GM18520 (cell line): ENCODE results near the gene NAPA.
"Not testable (repeated sequence)": the region's sequence is repeated elsewhere in the genome, so short reads cannot be mapped to it uniquely, and the experiment has no call there.

Experiments used
- ATAC-seq: cut with Tn5 transposase; IDR thresholded peaks from one replicate; pipeline ENCODE4 v1.9.1; 2021; ENCODE audit not compliant: unreplicated experiment

Gene NAPA

GRCh38 chr19:47487551-47488515 lies 27.0 kb downstream of the NAPA start:
- ATAC-seq = no peak

GRCh38 chr19:47486900-47487299 lies 28.0 kb downstream of the NAPA start:
- no peak for ATAC-seq

- ATAC-seq = not testable (repeated sequence)
Observed at GRCh38 chr19:47486220-47486619, 28.6 kb downstream of the NAPA start.

- no peak for ATAC-seq
Observed at GRCh38 chr19:47485210-47485609, 29.7 kb downstream of the NAPA start.

- peak; percentile 50 for ATAC-seq
Observed at GRCh38 chr19:47483800-47484690, 30.8 kb downstream of the NAPA start, which contains the start of gene KPTN. Gene KPTN, minus strand, starts transcription at chr19:47484219. Its CDS starts 59 bp downstream, at chr19:47484160.

GRCh38 chr19:47483200-47483599 lies 31.7 kb downstream of the NAPA start:
- no peak for ATAC-seq

GRCh38 chr19:47481460-47482052 lies 33.3 kb downstream of the NAPA start:
- ATAC-seq = no peak

GRCh38 chr19:47480658-47481057 lies 34.2 kb downstream of the NAPA start:
- ATAC-seq = no peak

GRCh38 chr19:47479701-47480503 lies 35.0 kb downstream of the NAPA start:
- ATAC-seq = no peak

- ATAC-seq = no peak
Observed at GRCh38 chr19:47476438-47476972, 38.4 kb downstream of the NAPA start.

GRCh38 chr19:47475465-47475864 lies 39.4 kb downstream of the NAPA start:
- ATAC-seq = no peak

GRCh38 chr19:47473336-47473735 lies 41.5 kb downstream of the NAPA start:
- ATAC-seq = no peak

GRCh38 chr19:47471733-47472457 lies 43.0 kb downstream of the NAPA start, which contains the start of gene SLC8A2:
Gene SLC8A2, minus strand, starts transcription at chr19:47471893. Its CDS starts 5,490 bp downstream, at chr19:47466403.
- no peak for ATAC-seq

- ATAC-seq = no peak
Observed at GRCh38 chr19:47471381-47471732, 43.5 kb downstream of the NAPA start.

- no peak for ATAC-seq
Observed at GRCh38 chr19:47470447-47471195, 44.2 kb downstream of the NAPA start.

- ATAC-seq = no peak
Observed at GRCh38 chr19:47469719-47470118, 45.1 kb downstream of the NAPA start.

- no peak for ATAC-seq
Observed at GRCh38 chr19:47469363-47469700, 45.5 kb downstream of the NAPA start.

GRCh38 chr19:47467914-47468313 lies 46.9 kb downstream of the NAPA start:
- no peak for ATAC-seq

- no peak for ATAC-seq
Observed at GRCh38 chr19:47465957-47466356, 48.9 kb downstream of the NAPA start.
